HK-2 (cell line): Measurements from ENCODE around the gene DIRAS1.
"Not testable (repeated sequence)": the region's sequence is repeated elsewhere in the genome, so short reads cannot be mapped to it uniquely, and the experiment has no call there.

ENCODE experiments used
- DNase-seq: peaks from one replicate; pipeline ENCODE4 v3.0.0-alpha.2; 2018; ENCODE audit not compliant: unreplicated experiment

The DIRAS1 gene

GRCh38 chr19:2726904-2727639 is 5.9 kb upstream of the DIRAS1 start:
- no peak for DNase-seq

GRCh38 chr19:2726160-2726855 is 5.1 kb upstream of the DIRAS1 start:
- DNase-seq: no peak

GRCh38 chr19:2724148-2724557 is 3.0 kb upstream of the DIRAS1 start:
- no peak for DNase-seq

- DNase-seq: no peak
Measured at GRCh38 chr19:2723747-2724146, 2.6 kb upstream of the DIRAS1 start.

- no peak for DNase-seq
Measured at GRCh38 chr19:2723345-2723715, 2.2 kb upstream of the DIRAS1 start.

- peak; percentile 83 for DNase-seq
Measured at GRCh38 chr19:2722541-2723344, 1.6 kb upstream of the DIRAS1 start.

GRCh38 chr19:2721570-2722540 is 683 bp upstream of the DIRAS1 start:
- no peak for DNase-seq

- no peak for DNase-seq
Measured at GRCh38 chr19:2719920-2720776, 1.0 kb downstream of the DIRAS1 start.

GRCh38 chr19:2719232-2719735 is 1.9 kb downstream of the DIRAS1 start:
- DNase-seq: no peak

- DNase-seq: no peak
Measured at GRCh38 chr19:2717638-2718541, 3.3 kb downstream of the DIRAS1 start.

- no peak for DNase-seq
Measured at GRCh38 chr19:2716722-2717637, 4.2 kb downstream of the DIRAS1 start.

GRCh38 chr19:2716275-2716650 is 4.9 kb downstream of the DIRAS1 start:
- DNase-seq: no peak

- DNase-seq: no peak
Measured at GRCh38 chr19:2715470-2716274, 5.5 kb downstream of the DIRAS1 start.

GRCh38 chr19:2714531-2715269 is 6.5 kb downstream of the DIRAS1 start:
- no peak for DNase-seq

- DNase-seq: not testable (repeated sequence)
Measured at GRCh38 chr19:2714102-2714501, 7.1 kb downstream of the DIRAS1 start.

- not testable (repeated sequence) for DNase-seq
Measured at GRCh38 chr19:2713170-2713569, 8.0 kb downstream of the DIRAS1 start.

GRCh38 chr19:2711875-2712205 is 9.3 kb downstream of the DIRAS1 start:
- no peak for DNase-seq
